ENCODE measurements around the gene ARSJ.

DNA sequence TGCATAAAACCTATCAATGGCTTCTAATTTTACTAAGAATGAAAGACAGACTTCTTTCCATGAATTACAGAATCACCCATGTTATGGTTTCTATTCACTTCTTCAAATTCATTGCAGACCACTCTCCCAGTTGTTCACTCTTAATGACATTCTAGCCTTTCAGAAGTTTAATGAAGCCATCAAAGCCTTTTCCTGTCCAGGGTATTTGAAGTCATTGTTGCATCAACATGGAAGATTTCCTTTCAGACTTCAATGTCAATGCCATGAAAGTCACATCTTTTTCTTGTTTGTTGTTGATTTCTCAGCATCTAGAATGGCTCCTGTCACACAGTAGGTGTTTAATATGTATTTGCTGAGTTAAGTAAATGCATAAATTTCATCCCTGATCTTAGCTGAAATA is 48.1 kb upstream of the ARSJ start:
- TF ChIP-seq, protein P1, sequence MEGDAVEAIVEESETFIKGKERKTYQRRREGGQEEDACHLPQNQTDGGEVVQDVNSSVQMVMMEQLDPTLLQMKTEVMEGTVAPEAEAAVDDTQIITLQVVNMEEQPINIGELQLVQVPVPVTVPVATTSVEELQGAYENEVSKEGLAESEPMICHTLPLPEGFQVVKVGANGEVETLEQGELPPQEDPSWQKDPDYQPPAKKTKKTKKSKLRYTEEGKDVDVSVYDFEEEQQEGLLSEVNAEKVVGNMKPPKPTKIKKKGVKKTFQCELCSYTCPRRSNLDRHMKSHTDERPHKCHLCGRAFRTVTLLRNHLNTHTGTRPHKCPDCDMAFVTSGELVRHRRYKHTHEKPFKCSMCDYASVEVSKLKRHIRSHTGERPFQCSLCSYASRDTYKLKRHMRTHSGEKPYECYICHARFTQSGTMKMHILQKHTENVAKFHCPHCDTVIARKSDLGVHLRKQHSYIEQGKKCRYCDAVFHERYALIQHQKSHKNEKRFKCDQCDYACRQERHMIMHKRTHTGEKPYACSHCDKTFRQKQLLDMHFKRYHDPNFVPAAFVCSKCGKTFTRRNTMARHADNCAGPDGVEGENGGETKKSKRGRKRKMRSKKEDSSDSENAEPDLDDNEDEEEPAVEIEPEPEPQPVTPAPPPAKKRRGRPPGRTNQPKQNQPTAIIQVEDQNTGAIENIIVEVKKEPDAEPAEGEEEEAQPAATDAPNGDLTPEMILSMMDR (IDR thresholded peaks at IDR 0.05; ENCODE audit: low read depth, low read length): no peak
- TF ChIP-seq POLR2A (IDR thresholded peaks at IDR 0.05; ENCODE audit: extremely low read depth, insufficient read length) (no peak), MYC (IDR thresholded peaks at IDR 0.05; ENCODE audit: low read depth, low read length) (no peak)
- TF ChIP-seq, protein P2, sequence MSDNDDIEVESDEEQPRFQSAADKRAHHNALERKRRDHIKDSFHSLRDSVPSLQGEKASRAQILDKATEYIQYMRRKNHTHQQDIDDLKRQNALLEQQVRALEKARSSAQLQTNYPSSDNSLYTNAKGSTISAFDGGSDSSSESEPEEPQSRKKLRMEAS (IDR thresholded peaks at IDR 0.05; ENCODE audit: low read depth, low read length): no peak

Data from NB4 (cell line).